H1 (cell line): ENCODE data around the gene CAMTA1. TPM values are rescaled to one million over a fixed set of nuclear protein-coding genes. Genes with fewer than 3 reads are reported as not detected.

Experiments used
- CTCF ChIA-PET: fragments of 300-600 bp; sonication (Branson Sonifier 250); formaldehyde crosslinking; loops from one replicate; lab custom pipeline; 2021; ENCODE audit not compliant: partially characterized antibody; lab: Charles Lee
- POLR2A ChIA-PET: fragments of 300-600 bp; sonication (Branson Sonifier 250); formaldehyde crosslinking; loops from one replicate; lab custom pipeline; 2021; ENCODE audit warnings: inconsistent platforms; ENCODE audit not compliant: partially characterized antibody; lab: Charles Lee
- DNase-seq, 2 experiments: peaks; one replicate each; pipeline versions ENCODE4 v3.0.0 to v3.0.0-alpha.2; 2010 to 2022; ENCODE audit warnings: low spot score in 2 of 2, low read depth in 1 of 2, mixed read lengths in 1 of 2
- FAIRE-seq: peaks from 2 replicates; lab custom pipeline; 2011; peaks lifted over from hg19 to GRCh38; lab: Jason Lieb, UNC
- H2AFZ ChIP-seq: 2 replicates; pipeline ENCODE4 v1.8.1; 2012; ENCODE audit warnings: low read length, inconsistent platforms
- H2AK5ac ChIP-seq: 2 replicates; pipeline ENCODE4 v1.6.1; 2013; ENCODE audit warnings: low read depth, low read length
- H2BK120ac ChIP-seq: replicated peaks from 2 replicates; pipeline ENCODE3; 2013; ENCODE audit warnings: low read depth, low read length, inconsistent platforms
- H2BK12ac ChIP-seq: 2 replicates; pipeline ENCODE4 v1.6.1; 2013; ENCODE audit warnings: low read depth, low read length
- H2BK15ac ChIP-seq: 2 replicates; pipeline ENCODE4 v1.6.1; 2013; ENCODE audit warnings: low read length
- H2BK20ac ChIP-seq: 2 replicates; pipeline ENCODE4 v1.6.1; 2013; ENCODE audit warnings: low read length
- H2BK5ac ChIP-seq: 2 replicates; pipeline ENCODE4 v1.6.1; 2013; ENCODE audit warnings: low read depth, low read length
- H3K14ac ChIP-seq: 2 replicates; pipeline ENCODE4 v1.6.1; 2013; ENCODE audit warnings: inconsistent platforms; ENCODE audit not compliant: insufficient read length
- H3K18ac ChIP-seq: 2 replicates; pipeline ENCODE4 v1.6.1; 2013; ENCODE audit warnings: low read length; ENCODE audit errors: extremely low read depth
- H3K23ac ChIP-seq: 2 replicates; pipeline ENCODE4 v1.6.1; 2013; ENCODE audit warnings: inconsistent platforms; ENCODE audit not compliant: insufficient read length
- H3K23me2 ChIP-seq: 2 replicates; pipeline ENCODE4 v1.6.1; 2013; ENCODE audit warnings: low read depth, low read length
- H3K27ac ChIP-seq: 2 replicates; pipeline ENCODE4 v1.6.1; 2011; ENCODE audit warnings: low read depth, low read length, inconsistent platforms
- H3K27me3 ChIP-seq, 4 experiments: replicated peaks in 1 of 4; 1 replicate in 1 of 4; 2 replicates in 3 of 4; pipeline versions ENCODE4 v1.6.1 to v1.8.1; 2011 to 2013; ENCODE audit warnings: low read length in 3 of 4, mild to moderate bottlenecking in 3 of 4, inconsistent platforms in 2 of 4, mixed read lengths in 2 of 4, moderate library complexity in 1 of 4; ENCODE audit not compliant: control insufficient read depth in 3 of 4, insufficient read depth in 3 of 4; ENCODE audit errors: extremely low read depth in 1 of 4
- H3K36me3 ChIP-seq, 4 experiments: 2 replicates each; pipeline versions ENCODE4 v1.6.1 to v1.8.1; 2011 to 2013; ENCODE audit warnings: mild to moderate bottlenecking in 4 of 4, low read length in 3 of 4, moderate library complexity in 2 of 4, control low read depth in 1 of 4, inconsistent platforms in 1 of 4; ENCODE audit not compliant: insufficient read depth in 4 of 4, control insufficient read depth in 2 of 4
- H3K4ac ChIP-seq: replicated peaks from 2 replicates; pipeline ENCODE3; 2013; ENCODE audit warnings: low read length, low read depth, mixed read lengths, inconsistent platforms; ENCODE audit not compliant: insufficient read length
- H3K4me1 ChIP-seq, 4 experiments: replicated peaks in 1 of 4; 1 replicate in 1 of 4; 2 replicates in 3 of 4; pipeline versions ENCODE4 v1.6.1 to v1.8.1; 2011 to 2013; ENCODE audit warnings: low read length in 3 of 4, inconsistent platforms in 2 of 4, mixed read lengths in 1 of 4; ENCODE audit not compliant: insufficient read depth in 4 of 4, control insufficient read depth in 3 of 4
- H3K4me2 ChIP-seq, 2 experiments: 2 replicates each; pipeline versions ENCODE4 v1.6.1 to v1.8.1; 2011 to 2013; ENCODE audit warnings: low read depth in 2 of 2, low read length in 2 of 2, control low read depth in 1 of 2, inconsistent platforms in 1 of 2, mild to moderate bottlenecking in 1 of 2; ENCODE audit not compliant: insufficient read depth in 1 of 2
- H3K4me3 ChIP-seq, 4 experiments: fragments of 200-600, 300-600 bp in 1 of 4; sonication (generic), shearing (Covaris generic), sonication (Bioruptor Twin) in 1 of 4; 2 replicates each; pipeline versions ENCODE4 v1.5.1 to v1.8.1; 2011 to 2016; ENCODE audit warnings: low read length in 4 of 4, low read depth in 3 of 4, control low read depth in 2 of 4, inconsistent platforms in 2 of 4, mild to moderate bottlenecking in 2 of 4, mixed read lengths in 1 of 4, moderate library complexity in 1 of 4; ENCODE audit not compliant: insufficient read depth in 2 of 4; ENCODE audit errors: extremely low read depth in 1 of 4
- H3K56ac ChIP-seq: replicated peaks from 2 replicates; pipeline ENCODE3; 2013; ENCODE audit warnings: low read depth, mild to moderate bottlenecking, mixed read lengths, low read length, inconsistent platforms; ENCODE audit not compliant: insufficient read length
- H3K79me1 ChIP-seq: 2 replicates; pipeline ENCODE4 v1.6.1; 2013; ENCODE audit warnings: low read depth, low read length, control low read depth
- H3K79me2 ChIP-seq, 2 experiments: 2 replicates each; pipeline versions ENCODE4 v1.6.1 to v1.8.1; 2012 to 2013; ENCODE audit warnings: low read length in 2 of 2, mild to moderate bottlenecking in 2 of 2, inconsistent platforms in 1 of 2; ENCODE audit not compliant: insufficient read depth in 2 of 2, control insufficient read depth in 1 of 2
- H3K9ac ChIP-seq, 4 experiments: replicated peaks in 1 of 4; 1 replicate in 1 of 4; 2 replicates in 3 of 4; pipeline versions ENCODE4 v1.6.1 to v1.8.1; 2011 to 2013; ENCODE audit warnings: low read depth in 3 of 4, low read length in 3 of 4, control low read depth in 2 of 4, mild to moderate bottlenecking in 2 of 4, moderate library complexity in 2 of 4, inconsistent platforms in 1 of 4; ENCODE audit errors: extremely low read depth in 1 of 4
- H3K9me3 ChIP-seq, 2 experiments: 2 replicates each; pipeline versions ENCODE4 v1.6.1 to v1.8.1; 2012 to 2013; ENCODE audit warnings: mild to moderate bottlenecking in 2 of 2, moderate library complexity in 2 of 2, control low read depth in 1 of 2, inconsistent platforms in 1 of 2, low read depth in 1 of 2, low read length in 1 of 2, mixed read lengths in 1 of 2; ENCODE audit not compliant: insufficient read depth in 2 of 2
- H4K20me1 ChIP-seq, 2 experiments: replicated peaks in 1 of 2; 2 replicates each; pipeline versions ENCODE3 to v1.8.1; 2011 to 2013; ENCODE audit warnings: inconsistent platforms in 2 of 2, low read length in 2 of 2, mild to moderate bottlenecking in 1 of 2; ENCODE audit not compliant: insufficient read depth in 2 of 2, control insufficient read depth in 1 of 2
- H4K5ac ChIP-seq: 2 replicates; pipeline ENCODE4 v1.6.1; 2013; ENCODE audit warnings: low read length, low read depth, mixed read lengths, inconsistent platforms; ENCODE audit not compliant: insufficient read length
- H4K8ac ChIP-seq: 2 replicates; pipeline ENCODE4 v1.8.0; 2013; ENCODE audit warnings: mild to moderate bottlenecking, moderate library complexity, low read length, inconsistent platforms; ENCODE audit not compliant: insufficient read depth; ENCODE audit errors: extremely low read depth
- H4K91ac ChIP-seq: replicated peaks from 2 replicates; pipeline ENCODE3; 2013; ENCODE audit warnings: low read length, mixed read lengths, inconsistent platforms; ENCODE audit not compliant: insufficient read length
- BACH1 ChIP-seq: IDR thresholded peaks from 2 replicates; pipeline ENCODE4 v1.6.1; 2012; ENCODE audit warnings: low read length, improper control_type of control experiment
- CHD2 ChIP-seq: IDR thresholded peaks from 2 replicates; pipeline ENCODE4 v1.6.1; 2012; ENCODE audit warnings: low read length, improper control_type of control experiment
- CREB1 ChIP-seq: IDR thresholded peaks from 2 replicates; pipeline ENCODE4 v1.6.1; 2012; ENCODE audit warnings: inconsistent platforms
- E2F6 ChIP-seq: IDR thresholded peaks from 2 replicates; pipeline ENCODE4 v1.6.1; 2012; ENCODE audit warnings: inconsistent platforms
- GTF2F1 ChIP-seq: IDR thresholded peaks from 2 replicates; pipeline ENCODE4 v1.6.1; 2012; ENCODE audit warnings: low read depth, low read length, improper control_type of control experiment, borderline replicate concordance
- HDAC2 ChIP-seq, 2 experiments: fragments of 300-600 bp in 1 of 2; sonication (generic) in 1 of 2; IDR thresholded peaks; 2 replicates each; pipeline ENCODE4 v1.6.1; 2011 to 2012; ENCODE audit warnings: low read depth in 2 of 2, low read length in 2 of 2, mild to moderate bottlenecking in 2 of 2, moderate library complexity in 2 of 2, borderline replicate concordance in 1 of 2, inconsistent platforms in 1 of 2
- MAX ChIP-seq: IDR thresholded peaks from 2 replicates; pipeline ENCODE4 v1.6.1; 2012; ENCODE audit warnings: inconsistent platforms
- NRF1 ChIP-seq: IDR thresholded peaks from 2 replicates; pipeline ENCODE4 v1.6.1; 2011; ENCODE audit warnings: mild to moderate bottlenecking, low read depth, low read length, improper control_type of control experiment
- POLR2A ChIP-seq, 2 experiments: IDR thresholded peaks; 1 replicate in 1 of 2; 2 replicates in 1 of 2; pipeline ENCODE4 v1.6.1; 2011; ENCODE audit warnings: low read depth in 2 of 2, low read length in 2 of 2, mild to moderate bottlenecking in 2 of 2; ENCODE audit errors: control extremely low read depth in 1 of 2
- POU5F1 ChIP-seq: IDR thresholded peaks from 2 replicates; pipeline ENCODE4 v1.6.1; 2011; ENCODE audit warnings: low read depth, mild to moderate bottlenecking, low read length, moderate library complexity
- RBBP5 ChIP-seq: IDR thresholded peaks from 2 replicates; pipeline ENCODE4 v1.7.1; 2012; ENCODE audit warnings: low read depth, mild to moderate bottlenecking, inconsistent platforms, low read length, moderate library complexity, borderline replicate concordance
- RFX5 ChIP-seq: IDR thresholded peaks from 2 replicates; pipeline ENCODE4 v1.6.1; 2011; ENCODE audit warnings: low read depth, low read length, improper control_type of control experiment, borderline replicate concordance
- SIN3A ChIP-seq, 2 experiments: IDR thresholded peaks in 1 of 2; conservative IDR thresholded peaks in 1 of 2; 2 replicates each; pipeline ENCODE4 v1.6.1; 2011 to 2012; ENCODE audit warnings: low read length in 2 of 2, improper control_type of control experiment in 1 of 2, low read depth in 1 of 2, mild to moderate bottlenecking in 1 of 2
- SP1 ChIP-seq: IDR thresholded peaks from 2 replicates; pipeline ENCODE4 v1.6.1; 2011; ENCODE audit warnings: low read depth, low read length
- TBP ChIP-seq: IDR thresholded peaks from 2 replicates; pipeline ENCODE4 v1.6.1; 2011; ENCODE audit warnings: low read depth, low read length, improper control_type of control experiment
- WGBS, 2 experiments: shearing (Covaris generic) in 1 of 2; methylation state at CpG; one replicate each; pipeline versions ENCODE4 v1.1.6 to v1.1.7; 2013 to 2015; ENCODE audit warnings: low lambda C conversion rate in 2 of 2, mixed read lengths in 2 of 2, inconsistent platforms in 1 of 2, low coverage in 1 of 2, missing lambda C conversion rate in 1 of 2; ENCODE audit not compliant: insufficient replicate concordance in 2 of 2, insufficient coverage in 1 of 2, insufficient read length in 1 of 2; ENCODE audit errors: extremely low coverage in 1 of 2, missing lambda C conversion rate in 1 of 2; 5-methylcytosine and 5-hydroxymethylcytosine counted together
- polyA plus RNA-seq, 7 experiments: library from polyadenylated mRNA; depleted of rRNA in 3 of 7; stranded (reverse) in 5 of 7; unstranded in 2 of 7; fragments of >200 nt in 5 of 7; fragments of 200-250 nt in 2 of 7; gene quantifications; 1 replicate in 5 of 7; 2 replicates in 1 of 7; 4 replicates in 1 of 7; pipeline versions ENCODE4 v1.2.1 to v1.2.3, GENCODE V29; 2011 to 2013; ENCODE audit warnings: missing spikeins in 2 of 7, mixed read lengths in 2 of 7
- total RNA-seq: library from RNA; stranded (reverse); fragmentation: NEBNext Ultra II Directional; extraction: Animal tissue kit (Norgen Biotek cat#: 25700); gene quantifications from 2 replicates; pipeline ENCODE4 v1.2.1, GENCODE V29; 2021

CAMTA1 gene
- total and polyA plus RNA-seq, 2 of the 8 experiments (the other 6 are each of a cell fraction or from before 2014, with no cell fraction given), result 65.0 to 119 TPM

- Histone ChIP-seq H3K79me1 (no peaks in the 10 kb centered on the region), H3K79me2 (no peaks in the 10 kb centered on the region), H3K14ac (no peak overlapping the region), H2AK5ac (no peak overlapping the region), H3K9me3 (peaks cover 5 to 9% of the 10 kb centered on the region in 2 experiments; a peak in 3 of 4 replicates), H3K4me2 (no peak overlapping the region), H2BK120ac (no peak overlapping the region), H3K4ac (no peak overlapping the region), H2AFZ (no peak overlapping the region), H3K4me1 (no peaks in the 10 kb centered on the region; a peak in 1 of 7 replicates), H3K23ac (no peak overlapping the region), H4K8ac (no peak overlapping the region), H3K27me3 (no peaks in the 10 kb centered on the region), H3K36me3 (no peaks in the 10 kb centered on the region), H2BK5ac (no peak overlapping the region), H4K5ac (no peak overlapping the region), H3K27ac (no peak overlapping the region), H3K9ac (no peak overlapping the region; a peak in 1 of 7 replicates), H3K23me2 (no peaks in the 10 kb centered on the region), H2BK12ac (no peak overlapping the region), H2BK15ac (no peak overlapping the region)
- no peak for FAIRE-seq
- CTCF ChIA-PET, result interaction anchor here (0.6 to 0.7 kb wide), 2 partner anchors 267 to 273 kb away, joined by 3 read pairs; no protein-coding TSS in a partner anchor
- 95% methylated on average over 5 of the region's 9 CpGs; no CpG with 5 or more reads in 1 of the 2 experiments for WGBS, 2 experiments
- no peak for DNase-seq
- POLR2A ChIA-PET, result no interaction called here
- no peak for TF ChIP-seq SP1
- no peak for TF ChIP-seq CREB1
- TF ChIP-seq BACH1, result no peak
- TF ChIP-seq RFX5, result no peak
- TF ChIP-seq HDAC2 (IDR thresholded peaks at IDR 0.05; ENCODE audit: borderline replicate concordance in 1 of 2, low read depth in 2 of 2, low read length in 2 of 2), result no peak
- no peak for TF ChIP-seq NRF1
- no peak for TF ChIP-seq MAX
- no peak for TF ChIP-seq RBBP5
- no peak for TF ChIP-seq CHD2
- no peak for TF ChIP-seq POLR2A (IDR thresholded peaks at IDR 0.05; ENCODE audit: control extremely low read depth in 1 of 2, low read depth in 2 of 2, low read length in 2 of 2)
- no peak for TF ChIP-seq POU5F1
- no peak for TF ChIP-seq GTF2F1
- no peak for TF ChIP-seq TBP
- no peak for TF ChIP-seq SIN3A (conservative IDR thresholded peaks at IDR 0.05 in 1 of 2, IDR thresholded peaks at IDR 0.05 in 1 of 2; ENCODE audit: low read depth in 1 of 2, low read length in 2 of 2)
- TF ChIP-seq E2F6, result no peak
- TF ChIP-seq, all 59 proteins: peak for 0
- H3K18ac ChIP-seq, result no peak overlapping the region
- H4K91ac ChIP-seq, result no peak overlapping the region
- H3K4me3 ChIP-seq, result no peak overlapping the region
- H2BK20ac ChIP-seq, result no peak overlapping the region
- H3K56ac ChIP-seq, result no peak overlapping the region
- no peaks in the 10 kb centered on the region for H4K20me1 ChIP-seq
These were observed 637.7 kb downstream of the CAMTA1 start for GRCh38 chr1:7422966-7423365.
